CD4-positive, alpha-beta T cell (primary cell): ENCODE measurements around the gene ZMAT1. TPM values are rescaled to one million over a fixed set of nuclear protein-coding genes. Genes with fewer than 3 reads are reported as not detected.

Source experiments
- ATAC-seq: fragments of 200-7000 bp; cut with Tn5 transposase; one replicate; pipeline ENCODE4 v1.10.0; 2022; ENCODE audit warnings: mild to moderate bottlenecking; ENCODE audit not compliant: poor library complexity
- CTCF ChIA-PET: fragments of 350-600 bp; sonication (Branson Sonifier 250); formaldehyde crosslinking; loops from one replicate; lab custom pipeline; 2021; ENCODE audit warnings: antibody characterized with exemption, inconsistent platforms; lab: Charles Lee
- POLR2A ChIA-PET: fragments of 350-600 bp; sonication (Branson Sonifier 250); formaldehyde crosslinking; loops from one replicate; lab custom pipeline; 2021; ENCODE audit warnings: antibody characterized with exemption, inconsistent platforms; lab: Charles Lee
- DNase-seq, 14 experiments: peaks; one replicate each; pipeline ENCODE4 v3.0.0-alpha.2; 2013 to 2020; ENCODE audit warnings: mixed read lengths in 2 of 14
- H3K27ac ChIP-seq, 2 donors: one replicate each; pipeline versions ENCODE4 v1.5.1 to v1.7.0; 2013; ENCODE audit warnings: low read length in 2 of 2, low read depth in 1 of 2, mild to moderate bottlenecking in 1 of 2
- H3K27me3 ChIP-seq, 2 experiments: 1 replicate in 1 of 2; 2 replicates in 1 of 2; pipeline versions ENCODE4 v1.6.1 to v1.7.0; 2013; ENCODE audit warnings: low read length in 2 of 2, control low read depth in 1 of 2, mild to moderate bottlenecking in 1 of 2, moderate library complexity in 1 of 2; ENCODE audit not compliant: insufficient read depth in 2 of 2, control insufficient read depth in 1 of 2
- H3K36me3 ChIP-seq: one replicate; pipeline ENCODE4 v1.6.1; 2013; ENCODE audit warnings: low read length, control low read depth; ENCODE audit not compliant: insufficient read depth
- H3K4me1 ChIP-seq: one replicate; pipeline ENCODE4 v1.6.1; 2013; ENCODE audit warnings: low read length, control low read depth; ENCODE audit not compliant: insufficient read depth
- H3K4me3 ChIP-seq: one replicate; pipeline ENCODE4 v1.5.1; 2013; ENCODE audit warnings: mild to moderate bottlenecking, low read length, moderate library complexity
- H3K9me3 ChIP-seq, 2 experiments: 1 replicate in 1 of 2; 2 replicates in 1 of 2; pipeline versions ENCODE4 v1.6.1 to v1.7.0; 2013; ENCODE audit warnings: low read length in 2 of 2, mild to moderate bottlenecking in 2 of 2, control low read depth in 1 of 2, moderate library complexity in 1 of 2; ENCODE audit not compliant: control insufficient read depth in 1 of 2, insufficient read depth in 1 of 2
- H3K27ac Mint-ChIP-seq: one replicate; pipeline ENCODE4 v1.8.0; 2020; ENCODE audit warnings: mixed read lengths
- H3K27me3 Mint-ChIP-seq: one replicate; pipeline ENCODE4 v1.8.0; 2021; ENCODE audit warnings: mixed read lengths
- H3K36me3 Mint-ChIP-seq: one replicate; pipeline ENCODE4 v1.8.0; 2021; ENCODE audit warnings: low read depth, mixed read lengths
- H3K4me1 Mint-ChIP-seq: one replicate; pipeline ENCODE4 v1.8.0; 2021; ENCODE audit warnings: low read depth, mixed read lengths
- H3K4me3 Mint-ChIP-seq: one replicate; pipeline ENCODE4 v1.8.0; 2020; ENCODE audit warnings: mild to moderate bottlenecking, mixed read lengths
- H3K9me3 Mint-ChIP-seq: one replicate; pipeline ENCODE4 v1.8.0; 2020; ENCODE audit warnings: mixed read lengths
- intact Hi-C, 2 experiments: fragments of 100-400 bp; cut with DNase I in 1 of 2; cut with micrococcal nuclease in 1 of 2; formaldehyde crosslinking; loops; one replicate each; pipeline versions ENCODE4 v1.15.1 to v1.9.0; 2023 to 2025; cut with DNase I, micrococcal nuclease
- total RNA-seq, 174 experiments: library from RNA in 2 of 174; stranded (reverse) in 2 of 174; gene quantifications; one replicate each; pipeline ENCODE4 v1.2.3 and lab custom pipeline; 2021 to 2026
- TF ChIP-seq, protein P1 (sequence below): fragments of 200-600 bp; IDR thresholded peaks from one replicate; pipeline ENCODE4 v1.8.0; 2022; ENCODE audit warnings: antibody characterized with exemption, mild to moderate bottlenecking

ZMAT1 gene
- total RNA-seq, 2 experiments from 2014 or later: 19.2 to 20.2 TPM

DNA sequence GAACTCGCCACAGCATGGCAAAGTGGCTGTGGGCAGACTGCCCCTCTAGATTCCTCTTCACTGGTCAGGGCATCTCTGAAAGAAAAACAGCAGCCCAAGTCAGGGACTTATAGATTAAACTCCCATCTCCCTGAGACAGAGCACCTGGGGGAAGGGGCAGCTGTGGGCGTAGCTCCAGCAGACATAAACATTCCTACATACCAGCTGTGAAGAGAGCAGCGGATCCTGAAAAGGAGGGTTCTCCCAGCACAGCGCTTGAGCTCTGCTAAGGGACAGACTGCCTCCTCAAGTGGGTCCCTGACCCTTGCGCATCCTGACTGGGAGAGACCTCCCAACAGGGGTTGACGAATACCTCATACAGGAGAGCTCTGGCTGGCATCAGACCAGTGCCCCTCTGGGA is 18.8 kb upstream of the ZMAT1 start:
- ATAC-seq (no peak), DNase-seq (no peak)
- POLR2A ChIA-PET: no interaction called here
- H3K36me3 ChIP-seq: no peaks in the 10 kb centered on the region
- no peaks in the 10 kb centered on the region for H3K9me3 ChIP-seq
- no peak overlapping the region for H3K27ac ChIP-seq
- H3K27me3 ChIP-seq: peaks cover 0 to 2% of the 10 kb centered on the region in 2 experiments
- no peaks in the 10 kb centered on the region for H3K36me3 Mint-ChIP-seq
- no peaks in the 10 kb centered on the region for H3K4me1 ChIP-seq
- peaks cover 33% of the 10 kb centered on the region for H3K27me3 Mint-ChIP-seq
- intact Hi-C loops: no loop called here
- H3K4me3 ChIP-seq: no peak overlapping the region
- no peak overlapping the region for H3K4me3 Mint-ChIP-seq
- H3K4me1 Mint-ChIP-seq: no peaks in the 10 kb centered on the region
- peaks cover 2% of the 10 kb centered on the region for H3K9me3 Mint-ChIP-seq
- CTCF ChIA-PET: no interaction called here
- H3K27ac Mint-ChIP-seq: no peak overlapping the region
- TF ChIP-seq, protein P1, sequence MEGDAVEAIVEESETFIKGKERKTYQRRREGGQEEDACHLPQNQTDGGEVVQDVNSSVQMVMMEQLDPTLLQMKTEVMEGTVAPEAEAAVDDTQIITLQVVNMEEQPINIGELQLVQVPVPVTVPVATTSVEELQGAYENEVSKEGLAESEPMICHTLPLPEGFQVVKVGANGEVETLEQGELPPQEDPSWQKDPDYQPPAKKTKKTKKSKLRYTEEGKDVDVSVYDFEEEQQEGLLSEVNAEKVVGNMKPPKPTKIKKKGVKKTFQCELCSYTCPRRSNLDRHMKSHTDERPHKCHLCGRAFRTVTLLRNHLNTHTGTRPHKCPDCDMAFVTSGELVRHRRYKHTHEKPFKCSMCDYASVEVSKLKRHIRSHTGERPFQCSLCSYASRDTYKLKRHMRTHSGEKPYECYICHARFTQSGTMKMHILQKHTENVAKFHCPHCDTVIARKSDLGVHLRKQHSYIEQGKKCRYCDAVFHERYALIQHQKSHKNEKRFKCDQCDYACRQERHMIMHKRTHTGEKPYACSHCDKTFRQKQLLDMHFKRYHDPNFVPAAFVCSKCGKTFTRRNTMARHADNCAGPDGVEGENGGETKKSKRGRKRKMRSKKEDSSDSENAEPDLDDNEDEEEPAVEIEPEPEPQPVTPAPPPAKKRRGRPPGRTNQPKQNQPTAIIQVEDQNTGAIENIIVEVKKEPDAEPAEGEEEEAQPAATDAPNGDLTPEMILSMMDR: no peak

- peaks cover 11% of the 10 kb centered on the region for H3K36me3 Mint-ChIP-seq
- Histone ChIP-seq H3K36me3 (no peaks in the 10 kb centered on the region), H3K4me1 (peaks cover 9% of the 10 kb centered on the region), H3K27ac (peak overlapping the region; percentile 69 to 82), H3K9me3 (no peaks in the 10 kb centered on the region), H3K27me3 (no peaks in the 10 kb centered on the region), H3K4me3 (peak overlapping the region; percentile 63)
- H3K4me3 Mint-ChIP-seq: peak overlapping the region; percentile 90
- CTCF ChIA-PET: interaction anchor here (1.3 to 1.6 kb wide), 2 partner anchors 9 to 541 kb away, joined by 3 to 4 read pairs; partner anchors contain the start of gene RPL36A
- POLR2A ChIA-PET: interaction anchor here (0.6 to 2.4 kb wide), 21 partner anchors 9 to 1986 kb away, joined by 3 to 18 read pairs (median 5); partner anchors contain the start of genes ARMCX5, ARMCX6, BEX5 and CENPI
- TF ChIP-seq, protein P1: no peak
- intact Hi-C loops: loop anchor here (5.0 to 10.0 kb wide), 7 partner anchors 130 to 1383 kb away; partner anchors contain the start of genes ARMCX6 (in 1 of the 2), BEX2 (in 1 of the 2) and BEX4 (in 1 of the 2)
- no peak for DNase-seq
- peaks cover 17% of the 10 kb centered on the region for H3K4me1 Mint-ChIP-seq
- no peaks in the 10 kb centered on the region for H3K27me3 Mint-ChIP-seq
- ATAC-seq: no peak
- peak overlapping the region; percentile 90 for H3K27ac Mint-ChIP-seq
- H3K9me3 Mint-ChIP-seq: no peaks in the 10 kb centered on the region
Observed at GRCh38 chrX:101932249-101932570, 383 bp upstream of the ZMAT1 start.

GRCh38 chrX:101931136-101931487 is 715 bp downstream of the ZMAT1 start:
- H3K9me3 ChIP-seq: no peaks in the 10 kb centered on the region
- DNase-seq (peak in 1 of 14 experiments; percentile 23), ATAC-seq (no peak)
- Mint-ChIP-seq H3K27me3 (no peaks in the 10 kb centered on the region), H3K27ac (peak overlapping the region; percentile 90), H3K9me3 (no peaks in the 10 kb centered on the region), H3K4me3 (peak overlapping the region; percentile 90), H3K4me1 (peaks cover 18% of the 10 kb centered on the region), H3K36me3 (peaks cover 11% of the 10 kb centered on the region)
- POLR2A ChIA-PET: interaction anchor here (1.0 to 2.4 kb wide), 13 partner anchors 8 to 1987 kb away, joined by 3 to 18 read pairs (median 8); partner anchors contain the start of genes ARMCX5, ARMCX6, BEX5 and CENPI
- no peaks in the 10 kb centered on the region for H3K27me3 ChIP-seq
- H3K27ac ChIP-seq: peak overlapping the region; percentile 69 to 82
- no peaks in the 10 kb centered on the region for H3K36me3 ChIP-seq
- TF ChIP-seq, protein P1: no peak
- peaks cover 9% of the 10 kb centered on the region for H3K4me1 ChIP-seq
- peak overlapping the region; percentile 63 for H3K4me3 ChIP-seq
- CTCF ChIA-PET: interaction anchor here (1.3 to 1.5 kb wide), 2 partner anchors 8 to 541 kb away, joined by 3 to 4 read pairs; no protein-coding TSS in a partner anchor
- intact Hi-C loops: loop anchor here (5.0 to 10.0 kb wide), 7 partner anchors 129 to 1384 kb away; partner anchors contain the start of genes ARMCX6 (in 1 of the 2), BEX2 (in 1 of the 2) and BEX4 (in 1 of the 2)
